HepG2 (cell line): ENCODE measurements around the gene NBPF1. TPM values are rescaled to one million over a fixed set of nuclear protein-coding genes. Genes with fewer than 3 reads are reported as not detected.
"Not testable (repeated sequence)": the region's sequence is repeated elsewhere in the genome, so short reads cannot be mapped to it uniquely, and the experiment has no call there.

Experiments
- ATAC-seq: fragments of 200-7000 bp; cut with Tn5 transposase; 3 replicates; pipeline ENCODE4 v1.9.1; 2020; ENCODE audit warnings: mild to moderate bottlenecking, moderate library complexity
- BruUV-seq: library from RNA; stranded (reverse); fragments of 400-500 nt; replicated peaks from 2 replicates; lab custom pipeline; 2021; lab: Mats Ljungman, UMichigan
- CTCF ChIA-PET: fragments of 300-600 bp; formaldehyde crosslinking; extraction: SDS; loops from one replicate; lab custom pipeline; 2021; ENCODE audit warnings: low total read pairs, inconsistent platforms, low intra/inter-chr PET ratio; lab: Yijun Ruan, JAX
- POLR2A ChIA-PET: fragments of 350-600 bp; sonication (Branson Sonifier 250); formaldehyde crosslinking; loops from one replicate; lab custom pipeline; 2020; ENCODE audit warnings: antibody characterized with exemption, inconsistent platforms; lab: Yijun Ruan, JAX
- DNase-seq: peaks from one replicate; pipeline ENCODE4 v3.0.0-alpha.2; 2015; ENCODE audit warnings: low spot score
- FAIRE-seq: peaks from 3 replicates; lab custom pipeline; 2011; peaks lifted over from hg19 to GRCh38; lab: Jason Lieb, UNC
- H2AFZ ChIP-seq: one replicate; pipeline ENCODE4 v1.6.1; 2011; ENCODE audit warnings: low read length, inconsistent platforms
- H3K27ac ChIP-seq: fragments of 300-600 bp; 3 replicates; pipeline ENCODE4 v1.8.0; 2011; ENCODE audit warnings: mixed run types, mild to moderate bottlenecking, mixed read lengths, low read length, inconsistent platforms; ENCODE audit not compliant: insufficient read depth; ENCODE audit errors: extremely low read length
- H3K27me3 ChIP-seq, 2 experiments: fragments of 200-600 bp in 1 of 2; 2 replicates in 1 of 2; 3 replicates in 1 of 2; pipeline versions ENCODE4 v1.6.0 to v1.8.0; 2011; ENCODE audit warnings: low read length in 2 of 2, mild to moderate bottlenecking in 2 of 2, moderate library complexity in 2 of 2, inconsistent platforms in 1 of 2; ENCODE audit not compliant: insufficient read depth in 2 of 2, control insufficient read depth in 1 of 2
- H3K36me3 ChIP-seq, 2 experiments: fragments of 200-600 bp in 1 of 2; replicated peaks in 1 of 2; 2 replicates in 1 of 2; 3 replicates in 1 of 2; pipeline versions ENCODE4 v1.5.1 to v1.8.0; 2011; ENCODE audit warnings: low read length in 2 of 2, inconsistent platforms in 1 of 2; ENCODE audit not compliant: insufficient read depth in 2 of 2, control insufficient read depth in 1 of 2
- H3K4me1 ChIP-seq: 2 replicates; pipeline ENCODE4 v1.5.1; 2012; ENCODE audit warnings: low read length, inconsistent platforms; ENCODE audit not compliant: insufficient read depth
- H3K4me2 ChIP-seq: 2 replicates; pipeline ENCODE4 v1.6.0; 2011; ENCODE audit warnings: low read depth, low read length, inconsistent platforms
- H3K4me3 ChIP-seq, 3 experiments: fragments of 200-600 bp in 1 of 3; sonication (generic), shearing (Covaris generic) in 1 of 3; replicated peaks in 1 of 3; 2 replicates each; pipeline ENCODE4 v1.5.1; 2011 to 2016; ENCODE audit warnings: low read length in 3 of 3, inconsistent platforms in 2 of 3, low read depth in 2 of 3, mild to moderate bottlenecking in 2 of 3, control low read depth in 1 of 3, mixed read lengths in 1 of 3; ENCODE audit not compliant: insufficient read depth in 1 of 3
- H3K79me2 ChIP-seq: one replicate; pipeline ENCODE4 v1.6.1; 2011; ENCODE audit warnings: low read length, inconsistent platforms; ENCODE audit not compliant: insufficient read depth
- H3K9ac ChIP-seq: 2 replicates; pipeline ENCODE4 v1.6.0; 2011; ENCODE audit warnings: mild to moderate bottlenecking, low read depth, low read length, inconsistent platforms; ENCODE audit not compliant: insufficient read depth
- H3K9me3 ChIP-seq: 2 replicates; pipeline ENCODE4 v1.5.1; 2012; ENCODE audit warnings: mild to moderate bottlenecking, low read length
- H4K20me1 ChIP-seq: 2 replicates; pipeline ENCODE4 v1.6.0; 2011; ENCODE audit warnings: inconsistent platforms, mild to moderate bottlenecking, low read length, moderate library complexity; ENCODE audit not compliant: insufficient read depth
- HMG20A ChIP-seq: IDR thresholded peaks from 2 replicates; pipeline ENCODE4 v1.6.1; 2016; ENCODE audit warnings: borderline replicate concordance
- KLF16 ChIP-seq, 2 experiments: sonication (generic) in 1 of 2; formaldehyde crosslinking in 1 of 2; IDR thresholded peaks; 2 replicates each; pipeline versions ENCODE4 v1.6.1 to v1.8.0; 2016 to 2023; ENCODE audit warnings: missing genetic modification reagents in 2 of 2, missing compliant biosample characterization in 1 of 2
- KMT2B ChIP-seq: IDR thresholded peaks from 2 replicates; pipeline ENCODE4 v1.6.1; 2016; ENCODE audit warnings: missing genetic modification reagents, missing compliant biosample characterization
- MIXL1 ChIP-seq: IDR thresholded peaks from 2 replicates; pipeline ENCODE4 v1.6.1; 2016
- PHF20 ChIP-seq: sonication (generic); formaldehyde crosslinking; IDR thresholded peaks from 2 replicates; pipeline ENCODE4 v1.5.0; 2020; ENCODE audit warnings: mild to moderate bottlenecking, missing genetic modification reagents
- POLR2A ChIP-seq, 2 experiments: IDR thresholded peaks; 2 replicates each; pipeline ENCODE4 v1.6.1; 2011; ENCODE audit warnings: low read depth in 2 of 2, low read length in 2 of 2, mild to moderate bottlenecking in 1 of 2, moderate library complexity in 1 of 2; ENCODE audit not compliant: insufficient read depth in 1 of 2
- RBFOX2 ChIP-seq: fragments of 200-400 bp; formaldehyde crosslinking; IDR thresholded peaks from 2 replicates; pipeline ENCODE4 v1.6.1; 2017; ENCODE audit warnings: low read depth, mild to moderate bottlenecking, low read length
- RXRA ChIP-seq: sonication (generic); formaldehyde crosslinking; IDR thresholded peaks from 2 replicates; pipeline ENCODE4 v1.5.1; 2020; ENCODE audit warnings: missing genetic modification reagents
- SALL1 ChIP-seq: sonication (generic); formaldehyde crosslinking; IDR thresholded peaks from 2 replicates; pipeline ENCODE4 v1.8.0; 2022; ENCODE audit warnings: mild to moderate bottlenecking, missing genetic modification reagents
- SOX5 ChIP-seq: IDR thresholded peaks from 2 replicates; pipeline ENCODE4 v1.6.1; 2016; ENCODE audit warnings: borderline replicate concordance
- TBL1XR1 ChIP-seq: fragments of 150-350 bp; IDR thresholded peaks from 2 replicates; pipeline ENCODE4 v1.6.1; 2014; ENCODE audit warnings: borderline replicate concordance, low read length; ENCODE audit not compliant: partially characterized antibody
- ZNF615 ChIP-seq: sonication (generic); formaldehyde crosslinking; IDR thresholded peaks from 2 replicates; pipeline ENCODE4 v1.5.0; 2020; ENCODE audit warnings: mild to moderate bottlenecking, missing genetic modification reagents, borderline replicate concordance
- ZNF652 ChIP-seq: IDR thresholded peaks from 2 replicates; pipeline ENCODE4 v1.6.1; 2016; ENCODE audit warnings: low read depth, borderline replicate concordance
- ZNF792 ChIP-seq: IDR thresholded peaks from 2 replicates; pipeline ENCODE4 v1.6.1; 2016
- ZNF879 ChIP-seq: sonication (generic); formaldehyde crosslinking; IDR thresholded peaks from 2 replicates; pipeline ENCODE4 v1.8.1; 2023; ENCODE audit warnings: missing genetic modification reagents
- WGBS: methylation state at CpG from one replicate; pipeline ENCODE4 v1.1.6; 2017; ENCODE audit warnings: low lambda C conversion rate; 5-methylcytosine and 5-hydroxymethylcytosine counted together
- in situ Hi-C: cut with HindIII; loops from 2 replicates; pipeline ENCODE4 v1.10.0; 2017; ENCODE audit warnings: low pct_unique_long_range_greater_than_20kb; ENCODE audit not compliant: extremely low pct_ligation_motif_present
- intact Hi-C: fragments of 100-400 bp; cut with micrococcal nuclease; formaldehyde crosslinking; loops from one replicate; pipeline ENCODE4 v1.10.0; 2022; ENCODE audit not compliant: unreplicated experiment
- polyA plus RNA-seq, 8 experiments: library from polyadenylated mRNA; depleted of rRNA in 3 of 8; stranded (reverse) in 7 of 8; unstranded in 1 of 8; fragments of >200 nt; fragmentation: Illumina TruSeq in 4 of 8; extraction: Trizol in 4 of 8; gene quantifications; 2 replicates each; pipeline versions ENCODE4 v1.2.1 to v1.2.3, GENCODE V29; 2011 to 2016; ENCODE audit warnings: low read depth in 4 of 8, missing spikeins in 1 of 8, mixed read lengths in 1 of 8; ENCODE audit not compliant: insufficient read depth in 1 of 8
- total RNA-seq, 5 experiments: library from RNA; depleted of rRNA; stranded (reverse); fragments of >200 nt; fragmentation: Illumina TruSeq; extraction: Trizol; gene quantifications; 2 replicates each; pipeline ENCODE4 v1.2.3, GENCODE V29; 2016; ENCODE audit warnings: low read depth in 1 of 5
- TF ChIP-seq, protein P1 (sequence below), 2 experiments: sonication (generic) in 1 of 2; formaldehyde crosslinking in 1 of 2; IDR thresholded peaks; 2 replicates each; pipeline versions ENCODE4 v1.4.0 to v1.6.1; 2016 to 2020; ENCODE audit warnings: borderline replicate concordance in 1 of 2, low read depth in 1 of 2, mild to moderate bottlenecking in 1 of 2, missing genetic modification reagents in 1 of 2
- TF ChIP-seq, protein P2 (sequence below): sonication (generic); IDR thresholded peaks from 2 replicates; pipeline ENCODE4 v1.6.1; 2016; ENCODE audit warnings: low read depth, borderline replicate concordance
- TF ChIP-seq, protein P3 (sequence below): sonication (generic); formaldehyde crosslinking; IDR thresholded peaks from 2 replicates; pipeline ENCODE4 v1.4.0; 2020; ENCODE audit warnings: missing genetic modification reagents

Gene NBPF1
- total and polyA plus RNA-seq, 2 of the 13 experiments (the other 11 are each of a cell fraction or from before 2014, with no cell fraction given): 30.3 to 35.6 TPM

DNA sequence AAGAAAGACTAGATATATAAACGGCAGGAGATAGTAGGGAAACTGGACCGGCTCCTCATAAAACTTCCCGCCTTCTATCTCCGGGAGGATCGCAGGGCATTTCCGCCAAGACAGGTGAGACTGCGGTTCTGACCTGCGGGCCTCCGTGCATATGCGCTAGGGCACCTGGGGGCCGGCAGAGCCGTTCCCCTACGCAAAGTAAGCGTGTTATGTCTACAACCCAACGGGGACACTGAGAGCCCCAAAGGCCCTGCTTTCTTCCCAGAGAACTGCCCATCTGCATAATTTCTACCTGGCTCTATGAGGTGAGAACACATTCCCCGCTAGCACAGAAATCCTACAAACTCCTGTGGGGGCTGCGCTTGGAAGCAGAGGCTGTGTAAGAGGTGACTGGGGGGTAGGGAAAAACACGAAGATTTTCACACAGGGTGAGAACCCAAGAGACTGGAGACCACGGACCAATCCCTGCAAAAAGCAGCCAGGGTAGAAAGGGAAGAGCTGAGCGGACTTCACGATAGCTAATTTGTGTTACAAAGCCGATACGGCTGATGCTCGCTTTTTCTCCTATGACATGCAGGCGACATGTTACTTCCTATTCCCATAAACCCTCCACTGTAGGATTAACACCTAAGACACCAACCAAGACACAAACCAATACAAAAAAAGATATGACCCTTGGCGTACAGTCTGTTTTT is 99.8 kb downstream of the NBPF1 start:
- Histone ChIP-seq H3K9ac (peak overlapping the region; percentile 60; the same call in 1 of the 2 replicates), H3K4me2 (peak overlapping the region; percentile 72), H3K4me3 (peak overlapping the region; percentile 3 to 60 (median 42); a peak in 4 of 6 replicates), H3K27ac (peak overlapping the region; percentile 59)
- H2AFZ ChIP-seq, CTCF ChIA-PET, H3K27me3 ChIP-seq, FAIRE-seq, H3K4me1 ChIP-seq, H3K36me3 ChIP-seq, H4K20me1 ChIP-seq, intact Hi-C loops, H3K79me2 ChIP-seq, in situ Hi-C loops, H3K9me3 ChIP-seq: not testable (repeated sequence)
- POLR2A ChIA-PET: interaction anchor here (0.6 to 1.7 kb wide), 19 partner anchors 8 to 392 kb away, joined by 3 to 12 read pairs (median 4); partner anchors contain the start of genes NBPF1, NECAP2 and RNU1-2
- BruUV-seq: TSS peak; percentile 99
- WGBS: under 1% methylated on average over 26 of the region's 26 CpGs
- DNase-seq: peak; percentile 96
- peak; percentile 99 for ATAC-seq
- TF ChIP-seq TBL1XR1: peak; percentile 31
- 0 out of 2 replicates have a peak, but pooled peaks have one; percentile 53 for TF ChIP-seq SALL1
- peak; percentile 78; the same call in 1 of the 2 replicates for TF ChIP-seq ZNF615 (CRISPR knock-in tag)
- peak; percentile 69 for TF ChIP-seq KMT2B (CRISPR knock-in tag)
- TF ChIP-seq HMG20A (CRISPR knock-in tag): peak; percentile 36; the same call in 1 of the 2 replicates
- peak; percentile 61 for TF ChIP-seq MIXL1 (CRISPR knock-in tag)
- TF ChIP-seq SOX5 (CRISPR knock-in tag): 0 out of 2 replicates have a peak, but pooled peaks have one; percentile 9
- 0 out of 2 replicates have a peak, but pooled peaks have one; percentile 14 for TF ChIP-seq PHF20
- peak; percentile 74 for TF ChIP-seq ZNF652 (CRISPR knock-in tag)
- TF ChIP-seq, protein P1, sequence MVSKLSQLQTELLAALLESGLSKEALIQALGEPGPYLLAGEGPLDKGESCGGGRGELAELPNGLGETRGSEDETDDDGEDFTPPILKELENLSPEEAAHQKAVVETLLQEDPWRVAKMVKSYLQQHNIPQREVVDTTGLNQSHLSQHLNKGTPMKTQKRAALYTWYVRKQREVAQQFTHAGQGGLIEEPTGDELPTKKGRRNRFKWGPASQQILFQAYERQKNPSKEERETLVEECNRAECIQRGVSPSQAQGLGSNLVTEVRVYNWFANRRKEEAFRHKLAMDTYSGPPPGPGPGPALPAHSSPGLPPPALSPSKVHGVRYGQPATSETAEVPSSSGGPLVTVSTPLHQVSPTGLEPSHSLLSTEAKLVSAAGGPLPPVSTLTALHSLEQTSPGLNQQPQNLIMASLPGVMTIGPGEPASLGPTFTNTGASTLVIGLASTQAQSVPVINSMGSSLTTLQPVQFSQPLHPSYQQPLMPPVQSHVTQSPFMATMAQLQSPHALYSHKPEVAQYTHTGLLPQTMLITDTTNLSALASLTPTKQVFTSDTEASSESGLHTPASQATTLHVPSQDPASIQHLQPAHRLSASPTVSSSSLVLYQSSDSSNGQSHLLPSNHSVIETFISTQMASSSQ (IDR thresholded peaks at IDR 0.05; ENCODE audit: low read depth): not testable (repeated sequence)
- TF ChIP-seq, protein P1 (CRISPR knock-in tag; IDR thresholded peaks at IDR 0.05; ENCODE audit: borderline replicate concordance): peak; percentile 77; the same call in 1 of the 2 replicates
- 0 out of 2 replicates have a peak, but pooled peaks have one; percentile 42 for TF ChIP-seq RXRA (CRISPR knock-in tag)
- TF ChIP-seq, protein P2, sequence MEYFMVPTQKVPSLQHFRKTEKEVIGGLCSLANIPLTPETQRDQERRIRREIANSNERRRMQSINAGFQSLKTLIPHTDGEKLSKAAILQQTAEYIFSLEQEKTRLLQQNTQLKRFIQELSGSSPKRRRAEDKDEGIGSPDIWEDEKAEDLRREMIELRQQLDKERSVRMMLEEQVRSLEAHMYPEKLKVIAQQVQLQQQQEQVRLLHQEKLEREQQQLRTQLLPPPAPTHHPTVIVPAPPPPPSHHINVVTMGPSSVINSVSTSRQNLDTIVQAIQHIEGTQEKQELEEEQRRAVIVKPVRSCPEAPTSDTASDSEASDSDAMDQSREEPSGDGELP: peak; percentile 11; the same call in 1 of the 2 replicates
- peak; percentile 82; the same call in 1 of the 2 replicates for TF ChIP-seq ZNF879 (CRISPR knock-in tag)
- peak; percentile 85 to 97 for TF ChIP-seq POLR2A (IDR thresholded peaks at IDR 0.05; ENCODE audit: insufficient read depth in 1 of 2, low read depth in 2 of 2, low read length in 2 of 2)
- TF ChIP-seq, protein P3, sequence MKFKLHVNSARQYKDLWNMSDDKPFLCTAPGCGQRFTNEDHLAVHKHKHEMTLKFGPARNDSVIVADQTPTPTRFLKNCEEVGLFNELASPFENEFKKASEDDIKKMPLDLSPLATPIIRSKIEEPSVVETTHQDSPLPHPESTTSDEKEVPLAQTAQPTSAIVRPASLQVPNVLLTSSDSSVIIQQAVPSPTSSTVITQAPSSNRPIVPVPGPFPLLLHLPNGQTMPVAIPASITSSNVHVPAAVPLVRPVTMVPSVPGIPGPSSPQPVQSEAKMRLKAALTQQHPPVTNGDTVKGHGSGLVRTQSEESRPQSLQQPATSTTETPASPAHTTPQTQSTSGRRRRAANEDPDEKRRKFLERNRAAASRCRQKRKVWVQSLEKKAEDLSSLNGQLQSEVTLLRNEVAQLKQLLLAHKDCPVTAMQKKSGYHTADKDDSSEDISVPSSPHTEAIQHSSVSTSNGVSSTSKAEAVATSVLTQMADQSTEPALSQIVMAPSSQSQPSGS (CRISPR knock-in tag): peak; percentile 81
- TF ChIP-seq KLF16 (CRISPR knock-in tag; IDR thresholded peaks at IDR 0.05): peak in 1 of 2 experiments; percentile 91; a peak in 2 of 4 replicates
- TF ChIP-seq RBFOX2: peak; percentile 69
- 0 out of 2 replicates have a peak, but pooled peaks have one; percentile 28 for TF ChIP-seq ZNF792 (CRISPR knock-in tag)
